SHP77 treated with DMSO at 0.1 percent for 48 hours (cell line): ENCODE measurements around the gene HSPB1.
A peak's percentile ranks its signal among the peaks of the same experiment; 100 is the strongest.
"Not testable (repeated sequence)": the region's sequence is repeated elsewhere in the genome, so short reads cannot be mapped to it uniquely, and the experiment has no call there.

ENCODE experiments used
- DNase-seq: peaks from one replicate; lab custom pipeline; 2025; lab: John Stamatoyannopoulos, UW

Gene HSPB1

GRCh38 chr7:76308874-76309273 is 6.4 kb downstream of the HSPB1 start:
- not testable (repeated sequence) for DNase-seq

DNA sequence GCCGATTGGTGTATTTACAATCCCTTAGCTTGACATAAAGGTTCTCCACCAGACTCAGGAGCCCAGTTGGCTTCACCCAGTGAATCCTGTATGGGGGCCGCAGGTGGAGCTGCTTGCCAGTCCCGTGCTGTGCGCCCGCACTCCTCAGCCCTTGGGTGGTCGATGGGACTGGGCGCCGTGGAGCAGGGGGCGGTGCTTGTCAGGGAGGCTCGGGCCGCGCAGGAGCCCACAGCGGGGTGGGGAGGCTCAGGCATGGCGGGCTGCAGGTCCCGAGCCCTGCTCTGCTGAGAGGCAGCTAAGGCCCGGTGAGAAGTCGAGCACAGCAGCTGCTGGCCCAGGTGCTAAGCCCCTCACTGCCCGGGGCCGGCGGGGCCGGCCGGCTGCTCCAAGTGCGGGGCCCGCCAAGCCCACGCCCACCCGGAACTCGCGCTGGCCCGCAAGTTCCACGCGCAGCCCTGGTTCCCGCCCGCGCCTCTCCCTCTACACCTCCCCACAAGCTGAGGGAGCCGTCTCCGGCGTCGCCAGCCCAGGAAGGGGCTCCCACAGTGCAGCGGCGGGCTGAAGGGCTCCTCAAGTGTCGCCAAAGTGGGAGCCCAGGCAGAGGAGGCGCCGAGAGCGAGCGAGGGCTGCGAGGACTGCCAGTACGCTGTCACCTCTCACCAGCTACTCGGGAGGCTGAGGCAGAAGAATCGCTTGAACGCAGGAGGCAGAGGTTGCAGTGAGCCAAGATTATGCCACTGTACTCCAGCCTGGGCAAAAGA is 7.0 kb downstream of the HSPB1 start:
- DNase-seq, result not testable (repeated sequence)

- peak; percentile 82 for DNase-seq
These were observed 7.9 kb downstream of the HSPB1 start for GRCh38 chr7:76310102-76310957.

GRCh38 chr7:76311838-76312237 is 9.4 kb downstream of the HSPB1 start:
- DNase-seq, result not testable (repeated sequence)

- peak; percentile 66 for DNase-seq
These were observed 11.7 kb downstream of the HSPB1 start for GRCh38 chr7:76314042-76314721.

- DNase-seq, result not testable (repeated sequence)
These were observed 12.3 kb downstream of the HSPB1 start for GRCh38 chr7:76314740-76315139.

DNA sequence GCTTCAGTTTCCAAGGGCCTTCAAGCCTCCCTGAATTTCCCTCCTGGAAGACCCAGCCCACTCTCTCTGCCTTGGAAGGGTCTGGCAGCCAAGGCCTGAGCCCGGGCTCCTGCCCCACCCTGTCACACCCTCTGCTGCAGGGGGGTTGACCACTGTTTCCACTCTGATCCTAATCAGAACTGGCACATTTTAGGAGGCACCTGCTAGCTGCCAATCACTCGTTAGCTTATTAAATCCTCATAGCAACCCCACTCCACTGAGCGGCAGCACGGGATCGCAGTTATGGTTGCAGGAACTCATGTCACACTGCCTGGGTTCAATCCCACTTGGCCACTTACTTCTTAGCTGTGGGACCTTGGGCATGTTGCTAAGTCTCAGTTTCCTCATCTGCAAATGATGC is 12.9 kb downstream of the HSPB1 start:
- no peak for DNase-seq

GRCh38 chr7:76316984-76317781 is 14.7 kb downstream of the HSPB1 start:
- DNase-seq, result no peak

- peak; percentile 93 for DNase-seq
These were observed 15.5 kb downstream of the HSPB1 start for GRCh38 chr7:76317782-76318487.

DNA sequence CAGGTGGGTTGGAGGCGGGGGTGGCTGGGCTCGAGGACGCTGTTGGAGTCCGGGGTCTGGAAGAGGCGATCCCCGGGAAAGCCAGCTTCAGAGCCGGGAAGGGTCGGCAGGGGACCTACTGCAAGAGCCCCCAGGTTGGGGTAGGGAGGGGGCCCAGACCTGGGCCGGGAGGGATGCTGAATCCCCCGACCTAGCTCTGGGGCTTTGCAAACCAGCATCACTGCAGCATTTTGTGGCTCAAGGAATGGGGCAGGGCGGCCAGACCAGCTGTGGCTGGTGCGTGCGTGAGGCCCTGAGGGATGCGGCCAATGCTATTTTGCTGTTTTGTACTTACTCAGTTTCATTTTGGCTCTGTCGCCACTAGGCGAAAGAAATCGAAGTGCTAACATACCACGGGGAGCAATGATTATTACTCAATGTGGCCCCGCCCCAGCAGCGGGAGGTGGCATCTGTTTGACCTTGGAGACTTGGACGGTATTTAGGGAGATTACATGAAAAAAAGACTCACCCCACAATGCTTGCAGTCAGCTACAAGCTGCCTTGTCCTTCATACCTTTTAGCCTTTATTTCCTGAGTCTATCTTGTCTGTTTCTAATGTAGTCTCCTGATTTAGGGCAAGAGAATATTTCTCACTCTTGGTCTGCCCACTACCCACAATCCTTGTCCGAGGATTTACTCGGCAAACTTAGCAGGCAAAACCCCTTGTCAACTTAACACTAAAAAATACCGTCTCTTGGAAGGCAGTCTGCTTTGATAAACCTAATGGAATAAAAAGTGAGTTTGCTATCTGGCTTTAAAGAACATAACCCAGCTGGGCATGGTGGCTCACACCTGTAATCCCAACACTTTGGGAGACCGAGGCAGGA is 16.2 kb downstream of the HSPB1 start:
- no peak for DNase-seq

- no peak for DNase-seq
These were observed 22.6 kb downstream of the HSPB1 start for GRCh38 chr7:76325092-76325491.

DNA sequence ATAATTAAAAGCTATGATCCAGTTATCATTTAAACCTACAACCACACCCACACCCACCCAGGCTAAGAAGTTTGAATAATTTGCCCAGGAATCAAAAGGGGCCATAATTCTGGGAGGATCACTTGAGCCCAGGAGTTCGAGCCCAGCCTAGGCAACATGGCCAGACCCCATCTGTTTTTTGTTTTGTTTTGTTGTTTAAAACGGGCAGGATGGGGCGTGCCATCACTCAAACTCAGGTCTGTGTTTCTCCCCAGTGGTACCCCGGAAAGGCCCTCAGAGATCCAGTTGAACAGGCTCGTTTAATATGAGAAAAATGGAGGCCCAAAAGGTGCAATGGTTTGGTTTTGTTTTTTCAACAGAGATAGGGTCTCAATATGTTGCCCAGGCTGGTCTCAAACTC is 23.3 kb downstream of the HSPB1 start:
- DNase-seq, result no peak

DNA sequence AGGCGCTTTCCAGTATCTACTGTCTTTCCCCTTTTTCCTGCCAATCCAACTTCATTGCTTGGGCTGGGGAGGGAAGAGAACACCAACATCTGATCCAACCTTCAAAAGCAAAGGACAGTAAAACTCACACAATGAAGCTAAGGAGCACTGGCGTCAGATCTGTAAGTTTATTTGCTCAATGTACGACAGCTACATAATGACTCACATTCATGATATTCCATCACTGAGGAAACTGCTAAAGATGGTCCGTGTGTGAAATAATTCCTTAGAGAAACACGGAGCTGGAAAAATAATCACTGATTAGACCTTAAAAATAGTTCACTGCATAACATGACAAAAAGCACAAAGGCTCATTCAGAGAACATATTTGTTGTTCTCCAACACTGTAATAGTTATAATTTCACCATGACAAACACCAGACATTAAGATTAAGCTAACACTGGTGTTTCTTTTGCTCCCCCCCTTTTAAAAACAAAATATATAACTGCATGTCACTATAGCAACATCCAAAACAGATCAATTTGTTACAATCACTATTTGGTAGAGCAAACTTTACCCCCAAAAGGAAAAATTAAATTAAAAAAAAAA is 24.3 kb downstream of the HSPB1 start:
- no peak for DNase-seq

- no peak for DNase-seq
These were observed 25.1 kb downstream of the HSPB1 start for GRCh38 chr7:76327610-76328009.

- no peak for DNase-seq
These were observed 25.9 kb downstream of the HSPB1 start for GRCh38 chr7:76328389-76328788.

- DNase-seq, result no peak
These were observed 27.0 kb downstream of the HSPB1 start for GRCh38 chr7:76329479-76329878.

DNA sequence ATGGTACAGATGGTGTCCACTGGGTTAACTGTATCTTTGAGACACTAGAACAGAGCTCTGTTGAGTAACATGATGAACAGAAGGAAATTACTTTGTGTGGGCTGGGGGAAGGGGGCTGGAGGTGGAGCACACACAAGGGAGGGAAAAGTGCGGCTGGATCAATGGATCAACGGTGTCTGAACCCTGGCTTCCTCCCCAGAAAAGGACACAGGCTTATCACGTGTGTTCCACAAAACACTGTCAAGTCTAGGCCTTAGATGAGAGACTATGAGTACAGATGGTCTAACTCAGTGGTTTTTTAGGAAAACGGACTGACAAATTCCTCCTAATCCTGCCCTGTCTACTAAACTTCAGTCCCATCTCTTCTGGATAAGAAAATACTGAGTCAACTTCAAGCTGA is 27.8 kb downstream of the HSPB1 start:
- no peak for DNase-seq

- DNase-seq, result no peak
These were observed 28.2 kb downstream of the HSPB1 start for GRCh38 chr7:76330673-76331072.

GRCh38 chr7:76332078-76332477 is 29.6 kb downstream of the HSPB1 start:
- DNase-seq, result no peak
